Measurements from ENCODE around the gene AOC1. TPM values are rescaled to one million over a fixed set of nuclear protein-coding genes. Genes with fewer than 3 reads are reported as not detected.
A peak's percentile ranks its signal among the peaks of the same experiment; 100 is the strongest.

AOC1 gene
- total and polyA plus RNA-seq, 10 donors: 0.03 to 2.5 (median 0.74) TPM; not detected in 2

- 71 to 81% (median 75%) methylated on average over 3 of the region's 3 CpGs for WGBS, 5 donors
- no peaks in the 10 kb centered on the region for H3K36me3 ChIP-seq
- H3K4me3 ChIP-seq: no peak overlapping the region
- TF ChIP-seq POLR2AphosphoS5 (IDR thresholded peaks at IDR 0.05) (no peak), POLR2A (IDR thresholded peaks at IDR 0.05) (no peak), CTCF (IDR thresholded peaks at IDR 0.05 in 8 of 11, conservative IDR thresholded peaks at IDR 0.05 in 3 of 11) (no peak)
- no peak overlapping the region for H3K27ac ChIP-seq
- intact Hi-C loops (cut with DNase I; ENCODE audit: low total_unique reads): no loop called here
- DNase-seq: no peak
- H3K27me3 ChIP-seq (replicated peaks in 1 of 7): peaks cover 0 to 17% (median 4%) of the 10 kb centered on the region in 7 donors
- H3K9me3 ChIP-seq: no peaks in the 10 kb centered on the region
- H3K4me1 ChIP-seq: no peaks in the 10 kb centered on the region
These were observed 3.7 kb upstream of the AOC1 start for GRCh38 chr7:150848561-150849115.

- Histone ChIP-seq H3K36me3 (no peaks in the 10 kb centered on the region), H3K9me3 (no peaks in the 10 kb centered on the region), H3K4me3 (no peak overlapping the region), H3K4me1 (no peaks in the 10 kb centered on the region), H3K27me3 (replicated peaks in 1 of 7) (peaks cover 0 to 17% (median 4%) of the 10 kb centered on the region in 7 donors), H3K27ac (no peak overlapping the region)
- intact Hi-C loops (cut with DNase I; ENCODE audit: low total_unique reads): no loop called here
- DNase-seq: no peak
- TF ChIP-seq POLR2AphosphoS5 (IDR thresholded peaks at IDR 0.05) (no peak), POLR2A (IDR thresholded peaks at IDR 0.05) (no peak)
- 68 to 89% (median 79%) methylated on average over 10 of the region's 10 CpGs for WGBS, 5 donors
These were observed 3.0 kb upstream of the AOC1 start for GRCh38 chr7:150849204-150849775.

GRCh38 chr7:150850273-150850672 lies 2.0 kb upstream of the AOC1 start:
- WGBS, 5 donors: 82 to 91% (median 85%) methylated on average over 5 of the region's 5 CpGs
- Histone ChIP-seq H3K4me3 (no peak overlapping the region), H3K27me3 (replicated peaks in 1 of 7) (peaks cover 0 to 17% (median 4%) of the 10 kb centered on the region in 7 donors), H3K9me3 (no peaks in the 10 kb centered on the region), H3K36me3 (no peaks in the 10 kb centered on the region), H3K27ac (no peak overlapping the region), H3K4me1 (no peaks in the 10 kb centered on the region)
- intact Hi-C loops (cut with DNase I; ENCODE audit: low total_unique reads): no loop called here
- no peak for DNase-seq
- TF ChIP-seq POLR2A (IDR thresholded peaks at IDR 0.05) (no peak), CTCF (IDR thresholded peaks at IDR 0.05 in 8 of 11, conservative IDR thresholded peaks at IDR 0.05 in 3 of 11) (no peak), POLR2AphosphoS5 (IDR thresholded peaks at IDR 0.05) (no peak)

GRCh38 chr7:150851492-150852370 lies 586 bp upstream of the AOC1 start:
- H3K27ac ChIP-seq: peak overlapping the region in 1 of 8 donors; percentile 4
- no peaks in the 10 kb centered on the region for H3K36me3 ChIP-seq
- no peaks in the 10 kb centered on the region for H3K9me3 ChIP-seq
- TF ChIP-seq CTCF (IDR thresholded peaks at IDR 0.05 in 8 of 11, conservative IDR thresholded peaks at IDR 0.05 in 3 of 11) (no peak), POLR2AphosphoS5 (IDR thresholded peaks at IDR 0.05) (no peak), POLR2A (IDR thresholded peaks at IDR 0.05) (no peak)
- no peak for DNase-seq
- WGBS, 5 donors: 65 to 81% (median 73%) methylated on average over 19 of the region's 19 CpGs
- peaks cover 0 to 27% (median 4%) of the 10 kb centered on the region in 7 donors for H3K27me3 ChIP-seq (replicated peaks in 1 of 7)
- intact Hi-C loops (cut with DNase I; ENCODE audit: low total_unique reads): no loop called here
- no peaks in the 10 kb centered on the region for H3K4me1 ChIP-seq
- H3K4me3 ChIP-seq: no peak overlapping the region
